Stimulated activated CD4-positive, alpha-beta T cell treated with anti-CD3 and anti-CD28 coated beads, Interleukin-12 subunit alpha, Interleukin-12 subunit beta, amount 100 ng/mL, for 48 hours (primary cell): ENCODE measurements around the gene MARCHF5.
A peak's percentile ranks its signal among the peaks of the same experiment; 100 is the strongest.
"Not testable (repeated sequence)": the region's sequence is repeated elsewhere in the genome, so short reads cannot be mapped to it uniquely, and the experiment has no call there.

Experiments used
- DNase-seq, 3 donors: peaks; one replicate each; pipeline ENCODE4 v3.0.0-alpha.2; 2020; ENCODE audit warnings: low read depth in 2 of 3, low spot score in 1 of 3

The MARCHF5 gene

DNA sequence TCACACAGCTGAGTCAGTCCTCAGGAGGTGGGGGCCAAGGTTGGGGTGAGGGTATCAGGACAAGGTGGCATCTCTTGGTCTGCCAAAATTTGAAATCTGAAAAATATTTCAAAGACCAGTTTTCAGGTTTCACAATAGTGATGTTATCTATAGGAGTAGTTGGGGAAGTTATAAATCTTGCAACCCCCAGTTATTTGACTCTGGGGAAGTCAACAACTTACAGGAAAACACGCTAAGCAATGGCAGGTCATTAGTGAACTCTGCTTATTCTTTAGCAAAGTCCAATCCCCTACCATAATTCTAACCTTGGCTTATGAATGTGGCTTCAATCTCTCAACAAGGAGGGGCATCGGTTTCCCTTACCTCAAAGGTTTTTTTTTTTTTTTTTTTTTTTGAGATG lies 94.9 kb downstream of the MARCHF5 start:
- no peak for DNase-seq

DNA sequence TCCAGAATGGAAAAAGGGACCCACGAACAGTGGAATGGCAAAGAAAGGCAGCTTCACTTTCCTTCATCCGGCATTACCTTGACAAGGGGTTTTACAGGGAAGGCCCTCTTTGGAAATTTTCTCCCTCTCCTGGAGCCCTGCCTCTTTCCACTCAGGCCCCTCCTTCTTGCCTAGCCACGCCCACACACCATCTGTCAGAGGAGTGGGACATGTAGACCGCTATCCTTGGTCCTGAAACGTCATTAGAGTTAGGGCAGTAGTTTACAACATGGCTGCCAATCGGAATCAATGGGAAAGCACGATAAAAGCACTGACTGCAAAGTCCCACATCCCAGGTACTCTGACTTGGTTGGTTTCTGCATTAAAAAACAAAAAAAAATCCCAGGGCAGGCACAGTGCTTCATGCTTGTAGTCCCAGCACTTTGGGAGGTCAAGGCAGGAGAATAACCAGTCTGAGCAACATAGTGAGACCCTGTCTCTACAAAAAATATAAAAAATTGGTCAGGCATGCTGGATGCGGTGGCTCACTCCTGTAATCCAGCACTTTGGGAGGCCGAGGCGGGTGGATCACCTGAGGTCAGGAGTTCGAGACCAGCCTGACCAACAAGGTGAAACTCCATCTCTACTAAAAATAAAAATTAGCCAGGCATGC lies 96.4 kb downstream of the MARCHF5 start:
- DNase-seq, result peak in 2 of 3 donors; percentile 3 to 7

DNA sequence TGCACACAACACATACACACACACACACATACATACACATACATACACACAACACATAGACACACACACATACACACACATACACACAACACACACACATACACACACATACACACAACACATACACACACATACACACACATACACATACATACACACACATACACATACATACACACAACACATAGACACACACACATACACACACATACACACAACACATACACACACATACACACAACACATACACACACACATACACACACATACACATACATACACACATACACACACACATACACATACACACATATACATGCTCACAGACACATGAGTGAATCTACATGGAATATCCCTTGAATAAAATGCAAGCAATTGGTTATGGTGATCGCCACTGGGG lies 102.2 kb downstream of the MARCHF5 start:
- not testable (repeated sequence) for DNase-seq

DNA sequence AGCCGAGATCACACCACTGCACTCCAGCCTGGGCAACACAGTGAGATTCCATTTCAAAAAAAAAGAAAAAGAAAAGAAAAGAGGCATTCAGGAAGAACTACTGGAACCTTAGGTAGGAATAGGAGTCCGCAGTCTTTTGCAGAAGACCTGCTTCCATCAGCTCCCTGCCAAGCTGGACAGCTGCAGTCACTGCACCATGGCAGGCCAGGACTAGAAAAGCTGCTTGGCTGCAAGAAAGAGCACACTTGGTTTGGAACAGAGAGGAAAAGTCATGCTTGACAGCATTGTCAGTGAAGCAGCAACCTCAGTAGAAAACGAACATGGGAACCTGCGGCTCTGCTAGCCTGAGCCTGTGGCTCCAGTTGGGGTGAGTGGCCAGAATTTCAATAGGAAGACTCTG lies 104.3 kb downstream of the MARCHF5 start:
- DNase-seq, result no peak

DNA sequence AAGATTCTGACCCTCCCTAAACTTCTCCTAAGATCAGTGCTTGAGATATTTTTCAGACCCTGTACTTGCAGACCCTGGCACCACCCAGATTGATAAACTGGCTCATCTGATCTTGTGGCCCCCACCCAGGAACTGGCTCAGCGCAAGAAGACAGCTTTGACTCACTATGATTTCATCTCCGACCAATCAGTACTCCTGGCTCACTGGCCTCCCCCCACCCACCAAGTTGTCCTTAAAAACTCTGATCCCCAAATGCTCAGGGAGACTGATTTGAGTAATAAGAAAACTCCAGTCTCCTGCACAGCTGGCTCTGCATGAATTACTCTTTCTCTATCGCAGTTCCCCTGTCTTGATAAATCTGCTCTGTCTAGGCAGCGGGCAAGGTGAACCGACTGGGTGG lies 111.3 kb downstream of the MARCHF5 start:
- DNase-seq, result not testable (repeated sequence)
